HG03354 (cell line): ENCODE measurements around the gene SEZ6.
A peak's percentile ranks its signal among the peaks of the same experiment; 100 is the strongest.

Source experiments
- ATAC-seq: cut with Tn5 transposase; IDR thresholded peaks from one replicate; pipeline ENCODE4 v1.9.1; 2021; ENCODE audit warnings: mild to moderate bottlenecking; ENCODE audit not compliant: unreplicated experiment, poor library complexity, severe bottlenecking

The SEZ6 gene

DNA sequence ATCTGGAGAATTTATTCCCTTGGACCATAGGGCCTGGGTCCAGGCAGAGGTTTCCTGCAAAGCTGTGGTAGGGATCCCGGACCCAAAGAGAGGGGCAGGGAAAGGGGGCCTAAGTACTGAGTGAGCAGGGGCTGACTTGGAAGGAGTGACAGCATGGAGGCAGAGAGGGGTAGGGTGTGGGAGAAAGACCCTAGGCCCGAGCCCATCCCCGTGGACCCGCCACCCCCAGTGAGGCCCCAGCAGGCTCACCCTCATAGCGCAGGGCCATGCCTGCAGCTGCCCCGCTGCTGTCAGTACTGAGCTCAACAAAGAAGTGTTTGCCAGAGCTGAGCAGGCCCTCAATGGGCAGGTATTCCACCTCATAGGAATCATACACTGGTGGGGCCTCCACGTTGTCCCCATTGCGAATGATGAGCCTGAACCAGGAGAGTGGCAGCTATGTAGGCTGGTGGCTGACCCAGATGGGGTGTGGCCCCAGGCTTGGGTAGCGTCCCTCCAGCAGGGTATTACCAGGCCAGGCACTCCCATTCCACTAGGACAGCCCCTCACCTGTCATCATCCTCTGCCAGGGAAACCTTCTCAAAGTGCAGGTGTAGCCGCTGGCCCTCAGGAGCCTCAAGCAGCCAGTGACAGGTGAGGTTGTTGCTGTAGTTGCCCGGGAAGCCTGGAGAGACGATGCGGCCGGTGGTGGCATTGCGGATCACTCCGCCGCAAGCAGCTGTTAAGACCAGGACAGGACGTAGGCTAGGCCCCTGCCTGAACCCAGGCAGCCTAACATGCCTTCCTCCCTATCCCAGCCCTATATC lies 45.4 kb downstream of the SEZ6 start:
- no peak for ATAC-seq

DNA sequence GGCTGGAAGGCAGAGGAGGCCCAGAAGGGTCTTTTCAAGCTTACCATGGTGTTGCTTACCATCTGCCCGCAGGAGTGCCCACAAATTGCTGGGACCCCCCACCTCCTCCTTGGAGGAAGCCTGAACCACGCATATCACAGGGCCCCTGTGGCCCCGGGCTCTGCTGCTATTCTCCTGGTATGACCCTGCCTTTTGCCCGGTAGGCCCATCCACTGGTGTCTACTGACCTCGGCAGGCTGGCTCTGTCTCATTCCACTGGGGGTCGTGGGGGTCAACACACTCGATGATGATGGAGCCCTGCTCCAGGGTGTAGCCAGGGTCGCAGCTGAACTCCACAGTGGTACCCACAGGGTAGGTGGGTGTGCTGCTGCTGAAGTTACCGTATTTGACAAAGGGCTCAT lies 46.4 kb downstream of the SEZ6 start:
- no peak for ATAC-seq

DNA sequence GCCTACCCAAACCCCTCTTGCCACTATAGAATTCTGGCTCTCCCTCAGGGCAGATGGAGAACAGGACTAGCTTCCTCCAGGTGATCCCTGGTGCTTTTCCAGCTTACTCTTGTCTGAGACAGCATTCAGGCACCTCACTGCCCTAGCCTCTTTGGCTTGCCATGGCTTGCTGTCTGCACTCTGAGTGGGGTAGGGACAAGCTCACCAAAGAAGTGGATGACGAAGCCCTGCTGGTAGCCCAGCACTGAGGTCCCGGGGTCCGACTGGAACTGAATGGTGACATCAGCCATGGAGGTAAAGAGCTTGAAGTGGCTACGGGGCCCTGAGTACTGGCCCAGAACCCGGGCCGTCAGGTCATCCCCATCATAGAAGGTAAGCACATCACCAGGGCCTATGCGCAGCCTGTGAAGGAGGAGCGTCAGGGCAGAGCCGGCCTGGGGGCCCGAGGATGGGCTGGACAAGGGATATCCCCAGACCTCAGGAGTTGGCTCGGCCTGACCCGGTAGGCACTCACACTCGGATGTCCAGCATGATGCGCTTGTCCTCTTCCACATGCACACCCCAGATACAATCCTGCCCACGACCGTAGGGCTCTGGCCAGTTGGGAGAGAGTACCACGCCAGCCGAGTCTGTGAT lies 46.9 kb downstream of the SEZ6 start:
- ATAC-seq = no peak

DNA sequence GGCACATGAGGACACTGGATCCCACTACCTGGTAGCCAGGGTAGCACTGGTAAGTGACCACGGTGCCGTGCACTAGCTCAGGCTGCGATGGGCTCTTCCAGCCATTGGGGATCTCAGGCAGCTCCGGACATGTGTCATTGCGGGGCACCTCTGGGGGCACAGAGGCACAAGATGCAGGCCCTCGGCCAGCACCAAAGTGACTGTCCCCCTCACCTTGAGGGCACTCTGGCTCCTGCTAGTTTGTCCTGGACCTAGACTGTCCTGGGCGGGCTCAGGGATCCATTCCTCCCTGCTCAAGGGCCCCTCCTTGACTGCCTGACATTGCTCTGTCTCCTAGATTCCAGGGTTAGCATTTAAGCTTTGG lies 47.9 kb downstream of the SEZ6 start:
- ATAC-seq = no peak

DNA sequence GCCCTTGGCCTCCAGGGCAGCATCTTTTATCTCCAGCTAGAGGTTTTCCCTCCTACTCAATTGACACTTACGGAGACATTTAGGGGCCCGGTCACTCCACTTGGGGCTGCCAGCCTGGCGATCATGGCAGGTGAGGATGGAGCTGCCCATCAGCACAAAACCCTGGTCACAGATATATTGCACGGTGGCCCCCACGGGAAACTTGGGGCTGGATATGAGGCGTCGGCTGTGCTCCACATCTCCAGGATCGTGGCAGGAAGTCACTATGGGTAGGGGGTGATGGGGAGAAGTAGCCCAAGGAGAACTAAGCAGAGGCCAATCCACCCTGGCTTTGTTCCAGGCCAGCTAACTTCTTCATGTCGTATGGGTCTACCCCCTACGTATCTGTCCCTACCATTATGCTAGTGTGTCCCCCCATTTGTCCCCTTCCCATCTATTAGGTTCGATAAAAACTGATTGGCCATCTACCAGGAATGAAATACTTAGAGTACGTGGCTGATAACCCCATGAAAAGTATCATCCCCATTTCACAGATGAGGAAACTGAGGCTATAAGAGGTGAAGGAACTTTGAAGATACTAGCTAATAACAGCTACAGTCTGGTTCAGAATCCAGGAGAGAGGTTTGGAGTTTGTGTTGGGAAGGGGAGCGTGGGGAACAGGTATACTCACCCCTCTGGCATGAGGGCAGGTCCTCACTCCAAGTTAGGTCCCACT lies 48.4 kb downstream of the SEZ6 start:
- no peak for ATAC-seq

DNA sequence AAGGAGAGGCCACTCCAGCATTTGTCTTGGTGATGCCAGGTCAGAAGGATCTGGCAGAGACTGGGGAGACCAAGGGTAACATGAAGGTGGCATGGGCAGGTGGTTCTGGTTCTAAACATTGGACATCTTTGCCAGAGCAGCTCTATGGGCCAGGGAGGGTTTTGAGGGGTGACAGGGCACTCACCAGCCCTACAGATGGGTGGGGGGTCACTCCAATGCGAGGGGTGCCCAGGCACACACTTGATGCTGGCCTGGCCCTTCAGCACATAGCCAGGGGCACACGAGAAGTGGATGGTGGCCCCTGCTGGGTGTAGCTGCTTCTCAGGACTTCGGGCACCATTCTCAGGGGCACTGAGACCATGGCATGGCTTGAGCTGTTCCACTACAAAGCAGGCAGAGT lies 49.0 kb downstream of the SEZ6 start:
- ATAC-seq = no peak

DNA sequence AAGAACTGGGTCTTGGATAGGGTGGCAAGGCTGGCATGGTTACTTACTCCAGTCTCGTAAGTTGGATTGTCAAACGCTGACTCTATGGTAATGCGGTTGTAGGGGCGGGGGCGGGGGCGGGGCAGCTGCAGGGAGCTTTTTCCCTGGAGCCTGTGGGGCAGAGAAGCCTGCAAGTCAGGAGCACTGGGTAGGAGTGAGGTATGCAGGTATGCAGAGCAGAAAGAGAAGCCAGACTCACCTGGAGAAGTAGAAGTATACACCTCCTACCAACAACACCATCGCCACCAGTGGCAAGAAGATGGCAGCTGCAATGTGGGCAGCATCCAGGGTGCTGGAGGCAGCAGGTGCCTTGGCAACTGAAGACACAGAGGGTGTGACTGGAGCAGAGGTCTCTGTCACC lies 49.7 kb downstream of the SEZ6 start:
- no peak for ATAC-seq

DNA sequence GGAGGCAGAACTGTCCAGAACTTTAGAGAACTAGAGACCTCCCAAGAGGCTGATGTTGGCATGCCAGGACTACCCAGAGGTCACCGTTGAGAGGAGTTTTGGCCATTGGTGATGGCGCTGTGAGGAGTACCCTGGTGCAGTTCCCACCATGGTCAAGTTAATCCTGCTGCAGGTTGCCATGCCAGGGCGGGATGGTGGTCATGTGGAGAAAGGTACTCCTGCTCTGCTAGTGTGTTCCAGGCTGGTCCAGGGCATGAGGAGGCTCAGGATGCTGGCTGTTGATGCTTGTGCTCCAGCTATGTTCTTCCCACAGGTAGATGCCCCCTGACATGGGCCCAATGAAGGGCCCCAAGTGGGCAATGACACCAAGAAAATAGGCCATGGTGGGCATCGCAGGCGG lies 50.4 kb downstream of the SEZ6 start:
- no peak for ATAC-seq

DNA sequence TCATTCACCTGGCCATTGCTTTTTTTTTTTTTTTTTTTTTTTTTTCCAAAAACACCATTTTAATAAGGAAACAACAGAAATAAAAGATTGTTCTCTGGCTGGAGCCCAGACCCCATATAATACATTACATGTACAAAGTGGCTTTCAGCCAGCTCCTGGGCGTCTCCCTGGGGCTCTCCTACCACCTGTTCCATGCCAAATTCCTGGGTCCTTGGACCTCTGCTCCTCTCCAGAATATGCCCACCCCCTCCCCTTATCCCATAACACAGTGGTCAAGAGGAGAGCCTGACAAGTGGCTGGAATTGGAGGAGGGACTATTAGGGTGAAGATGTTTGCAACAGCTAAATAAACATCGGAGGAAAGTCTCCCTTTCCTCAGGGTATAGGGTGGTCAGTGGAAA lies 50.9 kb downstream of the SEZ6 start:
- no peak for ATAC-seq

DNA sequence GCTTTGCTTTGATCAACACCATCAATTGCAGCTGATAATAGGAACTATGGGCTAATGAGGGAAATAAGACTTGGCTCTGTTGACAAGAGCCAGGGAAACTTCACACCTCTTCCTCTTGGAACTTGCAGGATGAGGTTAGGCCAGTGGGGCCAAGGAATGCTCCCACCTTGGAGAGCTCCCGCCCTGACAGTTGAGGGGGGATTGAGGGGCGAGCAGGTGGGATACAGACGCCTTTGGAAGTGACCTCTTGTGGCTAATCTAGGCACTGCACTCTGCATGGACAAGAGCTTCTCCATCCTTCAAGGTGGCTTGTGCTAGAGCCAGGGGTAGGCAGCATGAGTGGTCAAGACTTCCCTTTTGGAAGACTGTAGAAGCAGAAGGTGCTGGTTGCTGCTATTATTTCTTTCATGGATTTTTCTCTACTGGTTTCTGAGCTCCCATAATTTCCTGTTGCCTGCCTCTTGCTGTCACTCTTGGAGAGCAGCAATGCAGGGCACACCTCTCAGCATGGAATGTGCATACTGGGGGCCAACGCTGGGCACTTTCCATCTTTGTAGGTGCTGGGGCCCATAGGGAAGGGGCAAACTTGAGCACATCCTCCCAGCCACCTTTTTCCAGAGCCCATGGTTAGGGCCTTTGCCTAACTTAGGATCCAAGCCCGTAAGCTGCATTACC lies 52.3 kb downstream of the SEZ6 start:
- no peak for ATAC-seq

DNA sequence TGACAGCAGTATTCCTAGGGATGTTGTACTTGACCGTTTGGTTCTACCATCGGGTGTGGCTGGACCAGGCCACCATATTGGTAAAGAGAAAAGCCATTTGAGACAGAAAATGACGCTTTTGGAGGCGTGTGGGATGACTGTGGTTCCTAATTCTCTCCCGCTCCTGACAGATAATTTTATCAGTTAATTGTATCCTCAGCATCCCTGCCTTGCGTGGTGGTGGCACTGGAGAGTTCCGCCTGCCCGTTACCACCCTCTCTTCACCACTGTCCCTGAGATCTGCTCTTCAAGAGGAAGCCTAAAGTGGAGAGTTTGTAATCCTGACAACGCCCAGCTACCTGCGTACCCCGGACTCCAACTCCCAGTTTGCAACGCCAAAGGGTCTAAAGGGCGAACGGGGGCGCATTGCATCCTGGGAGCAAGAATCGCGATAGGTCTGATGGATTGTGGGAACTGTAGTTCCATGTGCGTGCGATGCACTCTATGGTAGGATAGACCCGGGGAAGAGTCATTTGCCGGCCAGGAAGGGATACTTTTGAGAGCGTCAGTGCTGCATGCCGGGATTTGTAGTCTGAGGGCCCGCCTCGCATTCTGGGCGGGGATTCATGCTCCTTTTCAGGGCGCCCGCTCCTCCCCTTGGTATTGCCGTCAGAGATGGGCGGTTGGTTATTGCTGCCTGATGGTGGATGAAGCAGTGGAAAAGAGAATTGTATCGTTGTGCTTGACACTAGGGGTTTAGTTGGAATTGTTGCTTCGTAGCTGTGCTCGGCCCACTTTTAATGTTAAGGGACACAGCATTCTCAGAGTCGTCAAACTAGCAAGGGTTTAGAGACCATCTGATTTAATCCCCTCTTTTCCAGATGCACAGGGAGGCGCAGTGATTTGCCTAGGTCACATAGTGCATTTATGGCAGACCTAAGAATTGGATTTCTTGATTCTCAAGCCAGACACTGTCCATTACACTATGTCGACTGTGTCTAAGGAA lies 53.5 kb downstream of the SEZ6 start:
- ATAC-seq = peak; percentile 66

DNA sequence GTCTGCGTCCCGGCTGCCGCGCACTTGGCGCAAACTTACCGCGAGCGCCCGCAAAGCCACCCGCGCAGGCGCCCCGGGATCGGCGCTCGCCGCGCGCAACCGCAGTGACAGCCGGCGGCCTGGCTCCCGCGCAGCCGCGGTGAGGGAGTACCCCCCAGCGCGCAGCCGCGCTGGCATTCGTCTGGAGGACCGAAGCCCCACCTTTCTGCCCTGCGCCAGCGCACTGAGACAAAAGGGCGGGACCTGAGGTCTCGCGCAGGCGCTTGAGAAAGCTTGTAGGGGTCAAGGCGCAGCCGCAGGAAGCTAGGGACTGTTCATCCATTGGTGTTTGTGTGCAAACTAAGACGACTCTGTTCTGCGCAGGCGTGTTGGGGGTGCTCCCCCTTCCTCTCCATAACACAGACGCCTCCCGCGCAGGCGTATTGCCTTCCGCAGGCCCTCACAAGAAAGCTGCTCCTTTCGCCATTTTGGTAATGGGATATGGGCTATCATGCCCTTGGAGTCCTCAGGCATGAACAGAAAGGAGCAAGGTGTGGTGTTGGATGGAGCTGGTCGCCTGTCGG lies 54.3 kb downstream of the SEZ6 start, which contains the start of gene PHF12:
TSS of gene PHF12 (minus strand) at position 91 of the 563 bp plus-strand sequence. CDS start 558 bp downstream, outside the sequence.
- peak; percentile 52 for ATAC-seq

DNA sequence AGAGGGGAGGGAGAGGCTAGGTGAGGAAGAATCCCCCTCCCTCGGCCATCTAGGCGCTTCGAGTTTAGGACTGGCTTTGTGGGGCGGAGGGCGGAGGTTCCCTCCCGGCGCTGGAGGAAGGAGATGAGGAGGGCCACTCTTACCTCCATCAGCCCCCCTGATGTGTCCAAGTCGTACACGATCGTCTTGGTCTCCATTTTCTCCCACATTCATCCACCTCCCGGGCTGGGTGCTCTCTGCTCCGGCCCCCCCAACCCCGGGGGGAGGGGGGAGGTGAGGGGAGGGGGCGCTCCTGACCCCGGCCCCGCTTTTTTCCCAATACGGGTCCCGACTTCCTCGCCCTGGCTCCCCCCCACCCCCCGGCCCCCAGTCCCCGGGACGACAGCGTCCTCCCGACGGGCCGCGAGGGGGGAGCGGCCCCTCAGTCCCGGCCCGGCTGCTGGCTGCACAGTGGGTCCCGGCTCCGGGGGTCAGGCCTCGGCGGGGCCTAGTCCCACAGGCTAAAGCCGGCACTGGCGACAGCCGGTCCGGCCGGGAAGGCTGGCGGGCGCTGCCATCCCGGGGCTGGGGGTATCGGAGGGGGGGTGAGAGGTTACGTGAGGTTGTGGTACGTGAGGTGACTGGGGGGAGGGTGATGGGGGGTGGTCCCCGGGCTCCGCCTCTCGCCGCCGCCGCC lies 54.9 kb downstream of the SEZ6 start:
- ATAC-seq = peak; percentile 4

DNA sequence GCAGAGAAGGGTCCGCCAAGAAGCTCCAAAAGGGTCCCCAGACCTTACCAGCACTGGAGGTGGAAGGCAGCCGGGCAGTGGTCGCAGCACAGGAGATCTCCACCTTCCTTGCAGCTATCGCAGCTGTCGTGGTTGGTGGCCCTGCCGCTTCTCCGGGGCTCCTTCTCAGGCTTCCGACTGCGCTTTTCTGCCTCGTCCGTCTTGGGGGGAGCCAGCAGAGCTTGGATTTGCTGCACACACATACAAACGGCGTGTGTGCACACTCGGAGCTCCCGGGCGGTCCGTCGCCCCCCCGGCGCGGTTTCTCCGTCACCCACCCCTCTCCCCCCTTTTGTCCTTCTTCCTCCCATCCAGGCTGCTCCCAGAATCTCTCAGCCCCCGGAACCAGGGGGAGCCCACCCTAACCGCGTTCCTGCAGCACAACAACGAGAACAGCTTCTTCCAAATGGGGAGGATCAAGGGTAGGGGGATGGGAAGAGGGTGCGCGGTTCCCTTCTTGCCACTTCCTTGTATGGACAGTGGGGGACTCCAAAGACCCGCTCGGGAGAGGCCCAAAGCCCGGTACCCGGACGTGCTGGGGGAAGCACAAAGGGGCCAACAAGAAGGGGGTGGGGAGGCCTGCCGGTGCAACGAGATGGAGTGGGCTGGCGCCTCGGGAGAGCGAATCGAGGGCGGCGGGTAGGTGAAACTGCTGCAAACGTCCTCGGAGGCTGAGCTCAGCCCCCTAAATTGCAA lies 55.6 kb downstream of the SEZ6 start:
- ATAC-seq = no peak

DNA sequence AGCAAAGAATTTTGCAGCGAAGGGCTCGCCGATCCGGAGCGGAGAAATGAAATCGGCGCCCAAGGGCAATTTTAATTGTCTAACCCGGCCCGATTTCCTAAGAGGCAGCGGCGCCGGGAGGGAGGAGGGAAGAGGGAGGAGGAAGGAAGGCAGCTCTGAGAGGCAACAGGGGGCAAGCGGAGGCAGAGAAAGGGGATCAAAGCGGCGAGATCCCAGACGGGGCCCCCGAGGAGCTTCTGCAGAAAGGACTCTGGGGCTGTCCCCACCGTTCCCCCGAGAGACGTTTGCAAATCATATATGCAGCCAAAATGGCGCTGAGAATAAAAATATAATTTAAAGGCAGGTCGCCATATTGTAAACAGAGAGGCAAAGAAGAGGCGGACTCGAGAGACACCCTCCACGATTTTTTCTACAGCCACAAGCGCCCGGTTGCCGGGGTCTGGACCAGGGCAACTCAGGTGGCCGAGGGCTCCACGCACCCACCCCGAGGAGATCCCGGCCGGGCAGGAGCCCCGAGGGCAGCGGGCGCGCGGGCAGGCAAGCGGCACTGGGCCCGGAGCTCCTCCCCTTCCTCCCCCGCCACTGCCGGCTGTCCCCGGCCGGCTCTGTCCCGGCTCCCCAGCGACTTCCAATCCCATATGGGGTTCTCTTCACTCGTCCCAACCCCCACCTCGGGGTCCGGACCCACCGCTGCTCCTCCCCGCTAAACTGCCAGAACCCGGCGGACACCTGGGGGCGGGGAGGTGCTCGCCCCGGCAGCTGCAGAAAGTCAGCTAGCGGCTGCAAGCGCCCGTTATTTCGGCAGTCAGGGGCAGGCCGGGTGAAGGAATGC lies 56.4 kb downstream of the SEZ6 start:
- no peak for ATAC-seq

DNA sequence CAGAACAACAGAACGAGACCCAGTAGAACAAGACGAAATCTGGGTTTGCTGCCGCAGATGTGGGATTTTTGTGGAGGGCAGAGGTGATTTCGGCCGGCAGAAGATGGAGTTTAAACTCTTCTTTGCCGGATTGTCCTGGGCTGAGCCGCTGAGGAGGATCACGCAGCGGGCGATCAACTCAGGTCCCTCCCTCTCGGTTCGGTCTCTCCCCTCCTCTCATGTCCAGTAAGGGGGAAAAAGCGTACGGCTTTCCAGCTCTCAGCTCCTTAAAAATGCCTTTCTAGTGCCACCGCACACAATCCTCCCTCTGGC lies 57.0 kb downstream of the SEZ6 start:
- ATAC-seq = no peak

DNA sequence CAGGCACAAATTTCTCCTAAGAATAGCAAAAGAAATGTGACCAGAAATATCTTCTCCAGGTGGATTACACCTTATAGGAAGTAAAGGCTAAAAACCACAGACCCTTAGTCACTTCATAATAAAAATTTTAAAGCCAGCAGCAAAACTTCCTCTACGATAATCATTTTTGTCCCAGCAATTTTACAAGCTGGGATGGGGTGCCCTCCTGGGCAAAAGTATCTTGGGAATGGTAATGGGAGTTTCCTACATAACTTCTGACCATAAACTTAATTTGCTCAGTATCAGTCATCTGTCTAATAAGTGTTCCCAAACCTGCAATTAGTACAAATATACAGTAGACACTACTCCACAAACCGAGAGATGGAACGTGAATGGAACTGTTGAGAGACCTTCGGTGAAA lies 57.5 kb downstream of the SEZ6 start:
- ATAC-seq = no peak
